IMR-90 (cell line): ENCODE results near the gene LGMN. TPM values are rescaled to one million over a fixed set of nuclear protein-coding genes. Genes with fewer than 3 reads are reported as not detected.

ENCODE experiments used
- ATAC-seq: fragments of 200-7000 bp; cut with Tn5 transposase; 2 replicates; pipeline ENCODE4 v1.9.1; 2020; ENCODE audit warnings: low read depth, mild to moderate bottlenecking, moderate library complexity
- BruUV-seq: library from RNA; stranded (reverse); fragments of 400-500 nt; replicated peaks from 2 replicates; lab custom pipeline; 2021; lab: Mats Ljungman, UMichigan
- CTCF ChIA-PET: fragments of 300-600 bp; formaldehyde crosslinking; extraction: SDS; loops from one replicate; lab custom pipeline; 2021; ENCODE audit warnings: antibody characterized with exemption; lab: Yijun Ruan, JAX
- POLR2A ChIA-PET: fragments of 300-600 bp; sonication (Branson Sonifier 250); formaldehyde crosslinking; loops from one replicate; lab custom pipeline; 2022; ENCODE audit warnings: antibody characterized with exemption; ENCODE audit not compliant: unreplicated experiment; lab: Charles Lee
- DNase-seq: peaks from one replicate; pipeline ENCODE4 v3.0.0; 2013
- H2AFZ ChIP-seq: replicated peaks from 2 replicates; pipeline ENCODE3; 2013; ENCODE audit warnings: low read length, mild to moderate bottlenecking; ENCODE audit not compliant: poor library complexity
- H2AK5ac ChIP-seq: 2 replicates; pipeline ENCODE4 v1.6.1; 2013; ENCODE audit warnings: low read depth, low read length, inconsistent platforms
- H2AK9ac ChIP-seq: replicated peaks from 2 replicates; pipeline ENCODE3; 2013; ENCODE audit warnings: mild to moderate bottlenecking, low read depth, low read length, moderate library complexity; ENCODE audit not compliant: poor library complexity
- H2BK120ac ChIP-seq: 2 replicates; pipeline ENCODE4 v1.6.1; 2013; ENCODE audit warnings: low read depth, low read length, inconsistent platforms
- H2BK15ac ChIP-seq: 3 replicates; pipeline ENCODE4 v1.6.1; 2013; ENCODE audit warnings: low read depth, low read length, inconsistent platforms
- H2BK20ac ChIP-seq: 2 replicates; pipeline ENCODE4 v1.6.1; 2013; ENCODE audit warnings: low read depth, mild to moderate bottlenecking, inconsistent platforms, low read length, moderate library complexity
- H2BK5ac ChIP-seq: 2 replicates; pipeline ENCODE4 v1.6.1; 2013; ENCODE audit warnings: mild to moderate bottlenecking, low read depth, low read length, inconsistent platforms; ENCODE audit not compliant: poor library complexity, severe bottlenecking
- H3K14ac ChIP-seq: replicated peaks from 2 replicates; pipeline ENCODE4 v1.6.1; 2013; ENCODE audit warnings: low read depth, low read length, inconsistent platforms
- H3K18ac ChIP-seq: 2 replicates; pipeline ENCODE4 v1.6.1; 2013; ENCODE audit warnings: low read depth, low read length, control low read depth
- H3K23ac ChIP-seq: 2 replicates; pipeline ENCODE4 v1.6.1; 2013; ENCODE audit warnings: low read depth, low read length, inconsistent platforms
- H3K27ac ChIP-seq: 2 replicates; pipeline ENCODE4 v1.5.1; 2013; ENCODE audit warnings: mild to moderate bottlenecking, control low read depth, low read length; ENCODE audit not compliant: insufficient read depth
- H3K27me3 ChIP-seq: 2 replicates; pipeline ENCODE4 v1.6.1; 2013; ENCODE audit warnings: low read length; ENCODE audit not compliant: control insufficient read depth, insufficient read depth
- H3K36me3 ChIP-seq: 2 replicates; pipeline ENCODE4 v1.6.1; 2013; ENCODE audit warnings: low read length, mixed read lengths; ENCODE audit not compliant: control insufficient read depth, insufficient read depth
- H3K4ac ChIP-seq: 2 replicates; pipeline ENCODE4 v1.6.1; 2013; ENCODE audit warnings: low read depth, low read length, inconsistent platforms
- H3K4me1 ChIP-seq: 2 replicates; pipeline ENCODE4 v1.6.1; 2013; ENCODE audit warnings: low read length, mixed read lengths; ENCODE audit not compliant: control insufficient read depth, insufficient read depth
- H3K4me2 ChIP-seq: 2 replicates; pipeline ENCODE4 v1.6.1; 2013; ENCODE audit warnings: low read depth, mild to moderate bottlenecking, control low read depth, low read length, moderate library complexity
- H3K4me3 ChIP-seq: 2 replicates; pipeline ENCODE4 v1.5.1; 2013; ENCODE audit warnings: low read depth, mild to moderate bottlenecking, control low read depth, low read length, moderate library complexity; ENCODE audit not compliant: insufficient read depth
- H3K56ac ChIP-seq: 2 replicates; pipeline ENCODE4 v1.6.1; 2013; ENCODE audit warnings: low read length, inconsistent platforms; ENCODE audit not compliant: insufficient read depth; ENCODE audit errors: extremely low read depth
- H3K79me1 ChIP-seq, 2 experiments: 2 replicates each; pipeline ENCODE4 v1.6.1; 2013; ENCODE audit warnings: low read length in 2 of 2, inconsistent platforms in 1 of 2, low read depth in 1 of 2
- H3K9ac ChIP-seq: 2 replicates; pipeline ENCODE4 v1.6.1; 2013; ENCODE audit warnings: low read depth, low read length, control low read depth
- H3K9me1 ChIP-seq: 2 replicates; pipeline ENCODE4 v1.6.1; 2013; ENCODE audit warnings: low read length, inconsistent platforms; ENCODE audit not compliant: insufficient read depth
- H3K9me3 ChIP-seq: 2 replicates; pipeline ENCODE4 v1.6.1; 2013; ENCODE audit warnings: low read length; ENCODE audit not compliant: control insufficient read depth, insufficient read depth
- H4K20me1 ChIP-seq: 2 replicates; pipeline ENCODE4 v1.6.1; 2013; ENCODE audit warnings: low read length, inconsistent platforms; ENCODE audit not compliant: insufficient read depth
- H4K5ac ChIP-seq: 2 replicates; pipeline ENCODE4 v1.6.1; 2013; ENCODE audit warnings: mild to moderate bottlenecking, low read depth, low read length, control low read depth
- H4K8ac ChIP-seq, 2 experiments: 2 replicates each; pipeline ENCODE4 v1.6.1; 2013; ENCODE audit warnings: low read depth in 2 of 2, low read length in 2 of 2, control low read depth in 1 of 2, inconsistent platforms in 1 of 2
- H4K91ac ChIP-seq: 2 replicates; pipeline ENCODE4 v1.6.1; 2013; ENCODE audit warnings: low read depth, low read length, inconsistent platforms; ENCODE audit not compliant: insufficient read depth
- MAFK ChIP-seq: IDR thresholded peaks from 2 replicates; pipeline ENCODE4 v1.6.1; 2012; ENCODE audit warnings: low read depth, low read length, improper control_type of control experiment
- NFE2L2 ChIP-seq: fragments of 150-350 bp; IDR thresholded peaks from 2 replicates; pipeline ENCODE4 v1.6.1; 2016; ENCODE audit warnings: low read depth, mild to moderate bottlenecking, low read length
- POLR2A ChIP-seq: IDR thresholded peaks from 2 replicates; pipeline ENCODE4 v1.6.1; 2012; ENCODE audit warnings: mild to moderate bottlenecking, low read depth, low read length
- RCOR1 ChIP-seq: IDR thresholded peaks from 2 replicates; pipeline ENCODE4 v1.6.1; 2012; ENCODE audit warnings: mild to moderate bottlenecking, low read length, improper control_type of control experiment; ENCODE audit not compliant: insufficient replicate concordance
- WGBS, 2 experiments: methylation state at CpG; one replicate each; pipeline versions ENCODE4 v1.1.5 to v1.1.7; 2013; ENCODE audit warnings: missing lambda C conversion rate in 2 of 2; ENCODE audit not compliant: insufficient read length in 1 of 2; ENCODE audit errors: extremely low coverage in 2 of 2; 5-methylcytosine and 5-hydroxymethylcytosine counted together
- dilution Hi-C: fragments of 300-500 bp; cut with HindIII; formaldehyde crosslinking; loops from one replicate; pipeline ENCODE4 v1.14.3; 2018; ENCODE audit warnings: low sequenced_read_pairs; ENCODE audit not compliant: unreplicated experiment
- in situ Hi-C: fragments of 300-500 bp; cut with MboI; formaldehyde crosslinking; loops from 3 replicates; pipeline ENCODE4 v1.14.3; 2019; ENCODE audit warnings: low sequenced_read_pairs, inconsistent platforms, mixed read lengths
- intact Hi-C: fragments of 100-400 bp; cut with micrococcal nuclease; formaldehyde crosslinking; loops from 2 replicates; pipeline ENCODE4 v1.10.0; 2022
- polyA plus RNA-seq, 3 experiments: library from polyadenylated mRNA; depleted of rRNA; stranded (reverse); fragments of >200 nt; gene quantifications; 2 replicates each; pipeline ENCODE4 v1.2.3, GENCODE V29; 2012; ENCODE audit warnings: low replicate concordance in 1 of 3
- total RNA-seq: library from RNA; depleted of rRNA; stranded (reverse); fragments of >200 nt; gene quantifications from 2 replicates; pipeline ENCODE4 v1.2.3, GENCODE V29; 2012

Gene LGMN
- total and polyA plus RNA-seq, 2 of the 4 experiments (the other 2 are of a cell fraction), result 19.2 to 39.3 TPM

DNA sequence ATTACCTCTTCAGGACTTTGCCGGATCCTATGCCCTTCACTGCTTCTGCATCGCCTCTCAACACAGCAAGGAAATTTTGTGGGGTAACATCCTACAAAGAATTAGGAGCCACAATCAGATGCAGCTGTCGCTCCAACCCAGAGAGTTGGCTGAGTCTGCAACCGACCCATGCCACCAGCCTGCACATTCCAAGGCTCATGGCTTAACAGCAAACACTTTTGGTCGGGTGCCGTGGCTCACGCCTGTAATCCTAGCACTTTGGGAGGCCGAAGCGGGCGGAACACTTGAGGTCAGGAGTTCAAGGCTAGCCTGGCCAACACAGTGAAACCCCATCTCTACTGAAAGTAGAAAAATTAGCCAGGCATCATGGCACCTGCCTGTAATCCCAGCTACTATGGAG is 32.3 kb downstream of the LGMN start:
- H3K4me2 ChIP-seq, result no peak overlapping the region
- H2BK20ac ChIP-seq, result no peak overlapping the region
- ChIA-PET CTCF (interaction anchor here (1.6 kb wide), 1 partner anchor 29 kb away, joined by 5 read pairs; no protein-coding TSS in a partner anchor), POLR2A (no interaction called here)
- H3K79me1 ChIP-seq, result no peaks in the 10 kb centered on the region
- no peak overlapping the region for H2AK9ac ChIP-seq
- no peak overlapping the region for H2AFZ ChIP-seq
- H2BK5ac ChIP-seq, result no peak overlapping the region
- H4K20me1 ChIP-seq, result no peaks in the 10 kb centered on the region
- no peaks in the 10 kb centered on the region for H3K9me3 ChIP-seq
- H4K91ac ChIP-seq, result no peak overlapping the region
- no peak overlapping the region for H3K4me3 ChIP-seq
- no peak overlapping the region for H3K56ac ChIP-seq
- no peak overlapping the region for H3K27ac ChIP-seq
- 76% methylated on average over 8 of the region's 10 CpGs; no CpG with 5 or more reads in 1 of the 2 experiments for WGBS, 2 experiments
- TF ChIP-seq POLR2A, result no peak
- TF ChIP-seq RCOR1, result no peak
- no peak for TF ChIP-seq NFE2L2
- no peak for TF ChIP-seq MAFK
- dilution Hi-C loops, result no loop called here
- H4K8ac ChIP-seq, result no peak overlapping the region
- H2BK15ac ChIP-seq, result no peak overlapping the region
- H3K4ac ChIP-seq, result no peak overlapping the region
- no peak overlapping the region for H2BK120ac ChIP-seq
- H3K9ac ChIP-seq, result no peak overlapping the region
- H3K4me1 ChIP-seq, result peaks cover 6% of the 10 kb centered on the region
- BruUV-seq, result no TSS peak
- in situ Hi-C loops, result no loop called here
- no peak overlapping the region for H2AK5ac ChIP-seq
- intact Hi-C loops, result no loop called here
- H3K23ac ChIP-seq, result no peak overlapping the region
- no peaks in the 10 kb centered on the region for H3K27me3 ChIP-seq
- H3K14ac ChIP-seq, result no peak overlapping the region
- H4K5ac ChIP-seq, result no peak overlapping the region
- DNase-seq, result no peak
- ATAC-seq, result no peak
- H3K18ac ChIP-seq, result no peak overlapping the region
- H3K36me3 ChIP-seq, result no peaks in the 10 kb centered on the region
- H3K9me1 ChIP-seq, result no peaks in the 10 kb centered on the region
